ENCODE measurements around the gene MARF1. TPM values are rescaled to one million over a fixed set of nuclear protein-coding genes. Genes with fewer than 3 reads are reported as not detected.

The MARF1 gene
- total and polyA plus RNA-seq, 2 of the 8 experiments (the other 6 are each of a cell fraction or from before 2014, with no cell fraction given): 5.6 to 31.4 TPM

DNA sequence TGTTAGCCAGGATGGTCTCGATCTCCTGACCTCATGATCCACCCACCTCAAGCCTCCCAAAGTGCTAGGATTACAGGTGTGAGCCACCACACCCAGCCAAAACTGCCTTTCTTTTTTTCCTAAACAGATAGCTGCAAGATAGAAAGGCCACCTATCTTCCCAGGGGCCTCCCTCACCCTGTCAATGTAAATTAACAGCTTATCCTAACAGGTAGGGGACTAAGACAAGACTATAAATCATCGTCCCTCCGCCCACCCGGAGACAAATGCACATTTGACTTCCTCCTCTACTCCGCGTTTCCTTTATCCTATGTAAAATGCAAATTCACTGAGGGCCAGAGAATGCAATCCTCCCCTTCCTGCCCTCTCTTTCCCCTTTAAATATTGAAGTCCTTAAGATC, 71.4 kb downstream of the MARF1 start:
- Histone ChIP-seq H3K27ac (ENCODE audit: low read depth, low read length) (no peak overlapping the region), H4K91ac (replicated peaks; ENCODE audit: insufficient read length, low read length) (no peak overlapping the region), H2BK20ac (ENCODE audit: low read length) (no peak overlapping the region)
- no peak for TF ChIP-seq PHF8 (conservative IDR thresholded peaks at IDR 0.05; ENCODE audit: low read depth, low read length)
- TF ChIP-seq ATF2 (IDR thresholded peaks at IDR 0.05; ENCODE audit: low read length): no peak
- no peak for TF ChIP-seq SIRT6 (IDR thresholded peaks at IDR 0.05; ENCODE audit: low read length)
- no peak for TF ChIP-seq CTCF (IDR thresholded peaks at IDR 0.05; ENCODE audit: control extremely low read depth in 1 of 3, insufficient read depth in 1 of 3, low read depth in 1 of 3, low read length in 3 of 3)

More for the DNA sequence above, 71.4 kb downstream of the MARF1 start:
- Histone ChIP-seq H3K14ac (ENCODE audit: insufficient read length) (no peak overlapping the region), H3K23me2 (ENCODE audit: low read depth, low read length) (no peaks in the 10 kb centered on the region), H3K9ac (replicated peaks in 1 of 4; ENCODE audit: extremely low read depth in 1 of 4, low read depth in 3 of 4, low read length in 3 of 4) (no peak overlapping the region), H3K4me2 (ENCODE audit: insufficient read depth in 1 of 2, low read depth in 2 of 2, low read length in 2 of 2) (no peak overlapping the region), H3K79me1 (ENCODE audit: low read depth, low read length) (no peaks in the 10 kb centered on the region), H3K4ac (replicated peaks; ENCODE audit: insufficient read length, low read depth, low read length) (no peak overlapping the region), H4K8ac (ENCODE audit: extremely low read depth, insufficient read depth, low read length) (no peak overlapping the region), H3K79me2 (ENCODE audit: control insufficient read depth in 1 of 2, insufficient read depth in 2 of 2, low read length in 2 of 2) (no peaks in the 10 kb centered on the region), H2BK12ac (ENCODE audit: low read depth, low read length) (no peak overlapping the region), H3K4me1 (replicated peaks in 1 of 4; ENCODE audit: control insufficient read depth in 3 of 4, insufficient read depth in 4 of 4, low read length in 3 of 4) (peaks cover 2 to 16% (median 4%) of the 10 kb centered on the region in 4 experiments; a peak in 3 of 7 replicates), H3K56ac (replicated peaks; ENCODE audit: insufficient read length, low read depth, low read length) (no peak overlapping the region), H4K5ac (ENCODE audit: insufficient read length, low read depth, low read length) (no peak overlapping the region), H3K23ac (ENCODE audit: insufficient read length) (no peak overlapping the region), H3K4me3 (ENCODE audit: extremely low read depth in 1 of 4, insufficient read depth in 2 of 4, low read depth in 3 of 4, low read length in 4 of 4) (no peak overlapping the region), H2BK5ac (ENCODE audit: low read depth, low read length) (no peak overlapping the region), H2BK15ac (ENCODE audit: low read length) (no peak overlapping the region), H3K27me3 (replicated peaks in 1 of 4; ENCODE audit: control insufficient read depth in 3 of 4, extremely low read depth in 1 of 4, insufficient read depth in 3 of 4, low read length in 3 of 4) (no peaks in the 10 kb centered on the region), H3K36me3 (ENCODE audit: control insufficient read depth in 2 of 4, insufficient read depth in 4 of 4, low read length in 3 of 4) (no peaks in the 10 kb centered on the region), H3K9me3 (ENCODE audit: insufficient read depth in 2 of 2, low read depth in 1 of 2, low read length in 1 of 2) (no peaks in the 10 kb centered on the region), H2AK5ac (ENCODE audit: low read depth, low read length) (no peak overlapping the region), H2AFZ (ENCODE audit: low read length) (no peak overlapping the region), H2BK120ac (replicated peaks; ENCODE audit: low read depth, low read length) (no peak overlapping the region), H4K20me1 (replicated peaks in 1 of 2; ENCODE audit: control insufficient read depth in 1 of 2, insufficient read depth in 2 of 2, low read length in 2 of 2) (no peaks in the 10 kb centered on the region), H3K18ac (ENCODE audit: extremely low read depth, low read length) (no peak overlapping the region)
- CTCF ChIA-PET (ENCODE audit: partially characterized antibody): interaction anchor here (1.5 kb wide), 1 partner anchor 23 kb away, joined by 4 read pairs; no protein-coding TSS in a partner anchor
- DNase-seq (ENCODE audit: low read depth in 1 of 2, low spot score in 2 of 2) (no peak), FAIRE-seq (no peak)
- POLR2A ChIA-PET (ENCODE audit: partially characterized antibody): no interaction called here
- WGBS, 2 experiments (ENCODE audit: extremely low coverage in 1 of 2, insufficient coverage in 1 of 2, insufficient read length in 1 of 2, insufficient replicate concordance in 2 of 2, low coverage in 1 of 2, low lambda C conversion rate in 2 of 2, missing lambda C conversion rate in 1 of 2): 73% methylated on average over 6 of the region's 6 CpGs; no CpG with 5 or more reads in 1 of the 2 experiments

Measured in H1 (cell line).